Hepatic stellate cell (primary cell): ENCODE measurements around the gene SORBS1.

ENCODE experiments used
- DNase-seq: peaks from one replicate; pipeline ENCODE4 v3.0.0; 2011; ENCODE audit warnings: low spot score

The SORBS1 gene

GRCh38 chr10:95565336-95565735, 4.2 kb upstream of the SORBS1 start:
- no peak for DNase-seq

- no peak for DNase-seq
These were observed 3.1 kb upstream of the SORBS1 start for GRCh38 chr10:95564291-95564690.

GRCh38 chr10:95562341-95562965, 1.3 kb upstream of the SORBS1 start:
- no peak for DNase-seq

GRCh38 chr10:95561864-95562177, 650 bp upstream of the SORBS1 start:
- no peak for DNase-seq

- DNase-seq = peak; percentile 42
These were observed 644 bp downstream of the SORBS1 start for GRCh38 chr10:95560278-95561176.

GRCh38 chr10:95559896-95560277, 1.3 kb downstream of the SORBS1 start:
- no peak for DNase-seq

GRCh38 chr10:95559471-95559870, 1.7 kb downstream of the SORBS1 start:
- no peak for DNase-seq

- DNase-seq = no peak
These were observed 2.4 kb downstream of the SORBS1 start for GRCh38 chr10:95558593-95559320.

GRCh38 chr10:95556994-95557767, 4.0 kb downstream of the SORBS1 start:
- DNase-seq = no peak

- DNase-seq = no peak
These were observed 7.5 kb downstream of the SORBS1 start for GRCh38 chr10:95553674-95554073.

GRCh38 chr10:95552679-95553342, 8.4 kb downstream of the SORBS1 start:
- DNase-seq = no peak

- DNase-seq = no peak
These were observed 11.0 kb downstream of the SORBS1 start for GRCh38 chr10:95550073-95550672.

- DNase-seq = no peak
These were observed 13.3 kb downstream of the SORBS1 start for GRCh38 chr10:95547791-95548435.

- DNase-seq = no peak
These were observed 14.0 kb downstream of the SORBS1 start for GRCh38 chr10:95547197-95547596.

- no peak for DNase-seq
These were observed 15.2 kb downstream of the SORBS1 start for GRCh38 chr10:95545981-95546380.

- DNase-seq = no peak
These were observed 16.2 kb downstream of the SORBS1 start for GRCh38 chr10:95544783-95545500.

- no peak for DNase-seq
These were observed 17.7 kb downstream of the SORBS1 start for GRCh38 chr10:95543459-95543858.

- no peak for DNase-seq
These were observed 18.4 kb downstream of the SORBS1 start for GRCh38 chr10:95542761-95543160.

GRCh38 chr10:95542330-95542729, 18.8 kb downstream of the SORBS1 start:
- no peak for DNase-seq

GRCh38 chr10:95540514-95541052, 20.6 kb downstream of the SORBS1 start:
- no peak for DNase-seq
